GM12873 (cell line): ENCODE results near the gene LPAR5.

Source experiments
- TF ChIP-seq, protein P1 (sequence below): IDR thresholded peaks from 2 replicates; pipeline ENCODE4 v1.5.1; 2012; ENCODE audit warnings: low read depth, mild to moderate bottlenecking, moderate library complexity, low read length, control low read depth; ENCODE audit not compliant: insufficient read depth; ENCODE audit errors: missing control alignments

The LPAR5 gene

DNA sequence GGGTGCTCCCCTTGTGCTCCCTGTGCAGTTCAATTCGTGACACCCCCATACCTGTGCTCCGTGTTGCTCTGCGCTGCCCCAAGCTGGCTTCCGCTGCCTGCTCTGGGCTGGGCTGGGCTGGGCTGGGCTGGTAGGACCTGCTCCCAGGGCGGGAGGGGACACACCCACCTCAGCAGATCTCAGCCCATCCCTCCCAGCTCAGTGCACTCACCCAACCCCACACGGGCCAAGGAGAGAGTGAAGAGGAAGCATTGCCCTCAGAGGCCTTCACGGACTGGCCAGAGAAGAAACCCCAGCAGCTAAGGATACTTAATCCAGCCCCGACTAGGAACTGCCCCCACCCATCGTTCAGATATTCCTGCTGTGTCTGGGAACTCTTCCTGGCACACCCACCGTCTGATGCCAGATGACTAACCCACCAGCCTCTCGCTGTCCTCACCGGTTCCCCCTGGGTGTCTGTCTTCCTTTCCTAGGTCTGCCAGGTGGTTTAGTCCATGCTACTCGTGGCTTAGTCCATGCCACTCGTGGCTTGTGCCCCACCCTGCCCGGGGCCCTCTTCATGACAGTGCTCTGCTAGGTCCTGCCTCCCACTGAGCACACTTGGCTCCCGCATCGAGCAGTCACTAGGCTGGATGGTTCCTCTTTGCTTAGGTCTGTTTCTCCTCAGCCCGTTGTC is at the start of gene LPAR5:
Gene LPAR5 (minus strand): TSS at position 104 of the 676 bp plus-strand sequence. CDS start 14,711 bp downstream, outside the sequence.
- TF ChIP-seq, protein P1, sequence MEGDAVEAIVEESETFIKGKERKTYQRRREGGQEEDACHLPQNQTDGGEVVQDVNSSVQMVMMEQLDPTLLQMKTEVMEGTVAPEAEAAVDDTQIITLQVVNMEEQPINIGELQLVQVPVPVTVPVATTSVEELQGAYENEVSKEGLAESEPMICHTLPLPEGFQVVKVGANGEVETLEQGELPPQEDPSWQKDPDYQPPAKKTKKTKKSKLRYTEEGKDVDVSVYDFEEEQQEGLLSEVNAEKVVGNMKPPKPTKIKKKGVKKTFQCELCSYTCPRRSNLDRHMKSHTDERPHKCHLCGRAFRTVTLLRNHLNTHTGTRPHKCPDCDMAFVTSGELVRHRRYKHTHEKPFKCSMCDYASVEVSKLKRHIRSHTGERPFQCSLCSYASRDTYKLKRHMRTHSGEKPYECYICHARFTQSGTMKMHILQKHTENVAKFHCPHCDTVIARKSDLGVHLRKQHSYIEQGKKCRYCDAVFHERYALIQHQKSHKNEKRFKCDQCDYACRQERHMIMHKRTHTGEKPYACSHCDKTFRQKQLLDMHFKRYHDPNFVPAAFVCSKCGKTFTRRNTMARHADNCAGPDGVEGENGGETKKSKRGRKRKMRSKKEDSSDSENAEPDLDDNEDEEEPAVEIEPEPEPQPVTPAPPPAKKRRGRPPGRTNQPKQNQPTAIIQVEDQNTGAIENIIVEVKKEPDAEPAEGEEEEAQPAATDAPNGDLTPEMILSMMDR = no peak

DNA sequence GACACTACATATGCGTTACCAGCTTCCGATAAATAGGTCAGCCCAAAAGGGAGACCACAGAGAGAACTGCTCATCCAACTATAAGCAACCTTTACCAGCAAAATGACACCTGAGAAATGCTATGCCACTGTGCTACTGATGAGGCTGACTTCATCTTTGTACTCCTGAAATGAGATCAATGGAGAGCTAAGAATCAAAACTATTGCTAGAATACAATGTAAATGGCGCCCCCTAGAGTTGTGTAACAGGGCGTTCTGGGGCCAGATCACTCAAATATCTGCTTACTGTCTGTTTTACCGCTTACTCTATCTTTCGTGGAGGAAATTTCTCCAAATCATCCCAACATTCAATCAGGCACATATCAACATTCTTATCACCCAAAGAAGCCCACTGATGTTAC is 48.9 kb upstream of the LPAR5 start:
- TF ChIP-seq, protein P1 = peak; percentile 65

DNA sequence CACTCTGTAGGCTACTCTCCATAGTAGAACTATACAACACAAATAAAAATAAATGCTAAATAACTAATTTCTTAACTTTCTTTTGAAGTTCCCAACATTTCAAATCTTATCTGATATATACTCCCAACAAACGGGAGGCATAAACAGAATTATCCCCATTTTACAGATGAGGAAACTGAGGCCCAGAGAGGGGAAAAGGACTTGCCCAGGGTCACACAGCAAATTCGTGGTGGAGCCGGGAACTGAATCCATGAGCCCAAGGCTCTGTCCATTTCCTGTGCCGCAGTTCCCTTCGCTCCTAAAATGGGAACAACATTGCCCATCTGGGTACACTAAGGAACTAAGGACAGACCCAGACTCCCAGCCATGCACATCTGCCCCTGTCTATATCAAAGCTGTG is 41.2 kb upstream of the LPAR5 start:
- TF ChIP-seq, protein P1 = no peak

DNA sequence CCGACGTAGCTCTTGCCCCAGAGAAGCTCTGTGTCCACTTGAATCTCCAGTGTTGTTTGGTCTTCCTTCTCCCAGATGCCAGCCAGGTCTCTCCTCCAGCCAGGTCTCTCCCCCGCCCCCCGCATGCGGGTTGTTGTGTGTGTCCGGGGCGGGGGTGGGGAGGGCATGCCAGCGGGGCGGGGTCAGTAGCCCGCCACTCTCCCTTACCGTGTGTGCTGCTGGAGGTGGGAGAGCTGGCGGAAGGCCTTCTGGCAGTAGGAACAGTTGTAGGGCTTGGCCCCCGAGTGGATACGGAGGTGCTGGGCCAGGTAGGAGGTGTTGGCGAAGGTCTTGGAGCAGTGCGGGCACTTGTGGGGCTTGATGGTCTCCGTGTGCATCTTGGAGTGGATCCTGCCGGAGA is 36.4 kb upstream of the LPAR5 start:
- TF ChIP-seq, protein P1 = no peak

DNA sequence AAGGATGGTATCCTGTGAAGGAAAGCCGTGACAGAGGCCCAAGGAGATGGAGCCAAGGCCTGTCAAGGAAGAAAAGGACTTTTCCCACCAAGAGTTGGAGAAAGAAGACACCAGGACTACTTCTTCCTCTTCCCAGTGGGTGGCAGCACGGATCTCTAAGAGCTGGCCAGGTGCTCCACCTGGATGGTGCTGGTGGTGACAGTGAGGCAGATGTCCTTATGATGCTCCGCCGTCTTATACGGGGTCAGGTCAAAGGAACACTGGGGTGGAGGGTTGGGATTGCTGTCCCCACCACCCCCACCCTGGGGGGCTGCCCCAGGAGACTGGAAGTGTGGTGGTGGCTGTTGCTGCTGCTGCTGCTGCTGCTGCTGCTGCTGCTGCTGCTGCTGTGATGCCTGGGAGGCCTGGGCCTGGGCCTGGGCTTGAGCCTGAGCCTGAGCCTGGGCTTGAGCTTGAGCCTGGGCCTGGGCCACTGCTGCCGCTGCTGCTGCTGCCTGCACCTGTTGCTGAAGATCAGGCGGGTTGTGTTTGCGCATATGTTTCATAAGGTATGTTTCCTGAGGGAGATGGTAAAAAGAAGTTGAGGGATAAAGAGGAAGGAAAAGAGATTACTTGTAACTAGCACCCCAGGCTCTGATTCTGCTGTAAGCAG is 31.9 kb upstream of the LPAR5 start:
- TF ChIP-seq, protein P1 = peak; percentile 22

DNA sequence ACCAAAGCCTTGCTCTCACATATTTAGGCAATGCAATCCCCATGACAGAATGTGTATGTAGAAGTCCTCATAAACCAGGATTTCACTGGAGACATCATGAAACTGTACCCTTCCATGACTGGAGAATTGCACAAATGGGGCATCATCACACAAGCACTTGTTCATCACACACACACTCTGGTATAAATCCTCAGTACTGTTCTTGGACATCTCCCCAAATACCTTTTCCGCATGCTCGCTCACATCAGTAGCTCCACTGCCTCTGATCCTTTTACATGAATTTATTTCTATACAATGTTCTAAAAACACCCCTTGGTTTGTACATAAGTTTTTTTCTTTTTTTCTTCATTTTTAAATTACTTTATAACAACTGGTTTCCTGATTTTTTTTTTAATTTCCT is 30.5 kb upstream of the LPAR5 start:
- TF ChIP-seq, protein P1 = no peak

DNA sequence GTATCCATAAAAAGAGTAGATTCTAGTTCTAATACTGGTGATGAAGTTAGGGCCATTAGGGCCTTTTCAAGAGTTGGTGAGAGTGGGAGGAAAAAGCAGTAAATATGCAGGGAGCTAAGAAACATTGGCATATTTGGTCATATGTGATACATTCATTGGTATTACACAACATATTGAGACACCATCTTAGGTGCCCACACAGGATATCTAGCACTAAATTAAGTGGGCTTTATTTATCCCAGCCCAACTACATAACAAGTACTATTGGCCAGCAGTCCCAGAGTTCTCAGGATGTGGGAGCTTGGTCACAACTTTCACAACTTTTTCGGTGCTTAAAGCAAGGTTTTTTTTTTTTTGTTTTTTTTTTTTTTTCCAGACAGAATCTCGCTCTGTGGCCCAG is 29.1 kb upstream of the LPAR5 start:
- TF ChIP-seq, protein P1 = no peak
